ENCODE data around the gene CCR3.

GRCh38 chr3:46213201-46213600, 29.1 kb upstream of the CCR3 start:
- TF ChIP-seq CTCF (IDR thresholded peaks at IDR 0.05; ENCODE audit: low read depth, low read length), result no peak
- TF ChIP-seq POLR2A (IDR thresholded peaks at IDR 0.05; ENCODE audit: extremely low read depth, insufficient read length), result no peak
- TF ChIP-seq MYC (IDR thresholded peaks at IDR 0.05; ENCODE audit: low read depth, low read length), result no peak
- peak; percentile 68 for TF ChIP-seq MAX (IDR thresholded peaks at IDR 0.05; ENCODE audit: low read depth, low read length)
